K562 (cell line): ENCODE measurements around the gene LCP2. TPM values are rescaled to one million over a fixed set of nuclear protein-coding genes. Genes with fewer than 3 reads are reported as not detected.

ENCODE experiments used
- ATAC-seq: fragments of 200-7000 bp; cut with Tn5 transposase; 3 replicates; pipeline ENCODE4 v1.9.1; 2020; ENCODE audit warnings: moderate library complexity
- BruUV-seq: library from RNA; stranded (reverse); fragments of 400-500 nt; replicated peaks from 2 replicates; lab custom pipeline; 2021; lab: Mats Ljungman, UMichigan
- CTCF ChIA-PET: fragments of 300-600 bp; formaldehyde crosslinking; extraction: SDS; loops from one replicate; lab custom pipeline; 2021; ENCODE audit warnings: low intra/inter-chr PET ratio; lab: Yijun Ruan, JAX
- POLR2A ChIA-PET: fragments of 300-600, 350-650 bp; sonication (Branson Sonifier 250); formaldehyde crosslinking; extraction: SDS; loops from one replicate; lab custom pipeline; 2021; ENCODE audit warnings: antibody characterized with exemption, inconsistent platforms; lab: Yijun Ruan, JAX
- DNase-seq, 4 experiments: peaks; one replicate each; pipeline versions ENCODE4 v3.0.0 to v3.0.0-alpha.2; 2011 to 2018; ENCODE audit warnings: low spot score in 3 of 4, mixed read lengths in 3 of 4; ENCODE audit errors: extremely low read depth in 1 of 4
- FAIRE-seq: peaks from 2 replicates; lab custom pipeline; 2011; peaks lifted over from hg19 to GRCh38; lab: Jason Lieb, UNC
- H2AFZ ChIP-seq: 2 replicates; pipeline ENCODE4 v1.6.0; 2011; ENCODE audit warnings: low read depth, low read length, control low read depth, inconsistent platforms
- H3K27ac ChIP-seq: fragments of 200-600 bp; 3 replicates; pipeline ENCODE4 v1.8.0; 2011; ENCODE audit warnings: low read depth, mild to moderate bottlenecking, control low read depth, inconsistent platforms, low read length, moderate library complexity, mixed read lengths; ENCODE audit errors: extremely low read depth
- H3K27me3 ChIP-seq, 2 experiments: fragments of 300-600 bp in 1 of 2; 2 replicates in 1 of 2; 3 replicates in 1 of 2; pipeline versions ENCODE4 v1.6.0 to v1.8.0; 2011; ENCODE audit warnings: inconsistent platforms in 2 of 2, low read length in 2 of 2, mild to moderate bottlenecking in 1 of 2, mixed read lengths in 1 of 2, moderate library complexity in 1 of 2; ENCODE audit not compliant: control insufficient read depth in 2 of 2, insufficient read depth in 2 of 2
- H3K36me3 ChIP-seq: fragments of 300-600 bp; 3 replicates; pipeline ENCODE4 v1.8.0; 2011; ENCODE audit warnings: mild to moderate bottlenecking, low read length, inconsistent platforms; ENCODE audit not compliant: control insufficient read depth, insufficient read depth
- H3K4me1 ChIP-seq, 2 experiments: fragments of 200-600 bp in 1 of 2; replicated peaks in 1 of 2; 2 replicates in 1 of 2; 3 replicates in 1 of 2; pipeline versions ENCODE4 v1.5.1 to v1.8.0; 2011; ENCODE audit warnings: inconsistent platforms in 2 of 2, low read length in 2 of 2, mild to moderate bottlenecking in 1 of 2, mixed read lengths in 1 of 2, moderate library complexity in 1 of 2; ENCODE audit not compliant: control insufficient read depth in 2 of 2, insufficient read depth in 2 of 2
- H3K4me2 ChIP-seq: 2 replicates; pipeline ENCODE4 v1.6.1; 2011; ENCODE audit warnings: low read length, control low read depth, inconsistent platforms, mixed read lengths; ENCODE audit not compliant: insufficient read depth
- H3K4me3 ChIP-seq: fragments of 200-600 bp; sonication (generic), shearing (Covaris generic); 2 replicates; pipeline ENCODE4 v1.5.1; 2016; ENCODE audit warnings: control low read depth, inconsistent platforms
- H3K79me2 ChIP-seq: fragments of 200-600 bp; 3 replicates; pipeline ENCODE4 v1.8.0; 2011; ENCODE audit warnings: low read length, inconsistent platforms; ENCODE audit not compliant: control insufficient read depth, insufficient read depth
- H3K9ac ChIP-seq, 2 experiments: 2 replicates each; pipeline versions ENCODE4 v1.6.0 to v1.6.1; 2011; ENCODE audit warnings: low read depth in 2 of 2, low read length in 2 of 2, control low read depth in 1 of 2, inconsistent platforms in 1 of 2, mild to moderate bottlenecking in 1 of 2, mixed read lengths in 1 of 2; ENCODE audit not compliant: insufficient read depth in 1 of 2
- H3K9me1 ChIP-seq: one replicate; pipeline ENCODE4 v1.6.0; 2011; ENCODE audit warnings: inconsistent platforms, mild to moderate bottlenecking, low read length, moderate library complexity; ENCODE audit not compliant: control insufficient read depth, insufficient read depth
- H3K9me3 ChIP-seq: replicated peaks from 2 replicates; pipeline ENCODE4 v1.5.1; 2011; ENCODE audit warnings: low read depth, low read length, inconsistent platforms; ENCODE audit not compliant: control insufficient read depth, insufficient read depth
- H4K20me1 ChIP-seq: replicated peaks from 2 replicates; pipeline ENCODE4 v1.6.1; 2011; ENCODE audit warnings: low read length, inconsistent platforms, mixed read lengths; ENCODE audit not compliant: control insufficient read depth, insufficient read depth
- CC2D1A ChIP-seq: fragments of 450-650 bp; IDR thresholded peaks from 2 replicates; pipeline ENCODE4 v1.6.1; 2017; ENCODE audit warnings: mild to moderate bottlenecking
- NR2C1 ChIP-seq, 2 experiments: fragments of 450-650 bp; IDR thresholded peaks; 2 replicates each; pipeline ENCODE4 v1.6.1; 2017; ENCODE audit warnings: mild to moderate bottlenecking in 2 of 2, antibody characterized with exemption in 1 of 2, inconsistent platforms in 1 of 2, missing compliant biosample characterization in 1 of 2, missing genetic modification characterization in 1 of 2
- SNRNP70 ChIP-seq: fragments of 200-400 bp; formaldehyde crosslinking; optimal IDR thresholded peaks from 2 replicates; pipeline ENCODE3; 2017; ENCODE audit warnings: low read depth, low read length
- TAF7 ChIP-seq: fragments of 450-650 bp; IDR thresholded peaks from 2 replicates; pipeline ENCODE4 v1.6.1; 2016; ENCODE audit warnings: missing genetic modification characterization, missing compliant biosample characterization
- TEAD4 ChIP-seq, 2 experiments: sonication (generic) in 1 of 2; formaldehyde crosslinking in 1 of 2; IDR thresholded peaks; 2 replicates each; pipeline versions ENCODE4 v1.6.1 to v1.8.0; 2012 to 2022; ENCODE audit warnings: borderline replicate concordance in 1 of 2, inconsistent platforms in 1 of 2, low read length in 1 of 2, mild to moderate bottlenecking in 1 of 2, missing genetic modification reagents in 1 of 2
- ZC3H8 ChIP-seq: fragments of 450-650 bp; IDR thresholded peaks from 2 replicates; pipeline ENCODE4 v1.6.1; 2017
- ZNF143 ChIP-seq: sonication (generic); formaldehyde crosslinking; IDR thresholded peaks from 2 replicates; pipeline ENCODE4 v1.9.0; 2022; ENCODE audit warnings: mild to moderate bottlenecking, missing genetic modification reagents
- ZNF165 ChIP-seq: fragments of 250-450 bp; sonication (Bioruptor Pico); IDR thresholded peaks from 2 replicates; pipeline ENCODE4 v1.4.0; 2020; ENCODE audit warnings: borderline replicate concordance
- WGBS: fragments of 100-300 bp; shearing (Covaris generic); methylation state at CpG from one replicate; pipeline ENCODE4 v1.1.6; 2016; ENCODE audit warnings: low coverage, mixed read lengths; ENCODE audit not compliant: insufficient coverage; ENCODE audit errors: missing lambda C conversion rate; 5-methylcytosine and 5-hydroxymethylcytosine counted together
- in situ Hi-C: fragments of 300-500 bp; cut with MboI; formaldehyde crosslinking; loops from 4 replicates; pipeline ENCODE4 v1.15.0; 2018; ENCODE audit warnings: inconsistent platforms, mixed read lengths
- intact Hi-C: fragments of 100-400 bp; cut with micrococcal nuclease; formaldehyde crosslinking; loops from 2 replicates; pipeline ENCODE4 v1.14.2; 2022
- polyA plus RNA-seq, 8 experiments: library from polyadenylated mRNA; depleted of rRNA in 4 of 8; stranded (reverse) in 5 of 8; unstranded in 3 of 8; fragments of >200 nt; fragmentation: Nextera tagmentation in 2 of 8; fragmentation: Illumina TruSeq in 1 of 8; extraction: Ambion mirVana in 2 of 8; extraction: Trizol in 1 of 8; gene quantifications; 2 replicates each; pipeline versions ENCODE4 v1.2.1 to v1.2.3, GENCODE V29; 2011 to 2014; ENCODE audit warnings: inconsistent platforms in 1 of 8, missing spikeins in 1 of 8
- total RNA-seq, 7 experiments: library from RNA; depleted of rRNA in 6 of 7; stranded (reverse); fragments of >200 nt in 6 of 7; fragmentation: Illumina TruSeq in 2 of 7; extraction: Trizol in 2 of 7; gene quantifications; 2 replicates each; pipeline versions ENCODE4 v1.2.1 to v1.2.3, GENCODE V29; 2011 to 2021; ENCODE audit warnings: low replicate concordance in 1 of 7

LCP2 gene
- total and polyA plus RNA-seq, 9 of the 15 experiments (the other 6 are each of a cell fraction or from before 2014, with no cell fraction given), result 4.0 to 31.3 (median 14.6) TPM

- no peak overlapping the region for H2AFZ ChIP-seq
- POLR2A ChIA-PET, result no interaction called here
- no peaks in the 10 kb centered on the region for H3K27me3 ChIP-seq
- H3K9me3 ChIP-seq, result no peaks in the 10 kb centered on the region
- CTCF ChIA-PET, result no interaction called here
- H3K9me1 ChIP-seq, result no peaks in the 10 kb centered on the region
- BruUV-seq, result no TSS peak
- H3K4me1 ChIP-seq, result peaks cover 0 to 54% of the 10 kb centered on the region in 2 experiments; a peak in 4 of 5 replicates
- DNase-seq, result no peak
- in situ Hi-C loops, result no loop called here
- WGBS, result 50% methylated on average over 2 of the region's 2 CpGs
- H3K4me3 ChIP-seq, result no peak overlapping the region
- no peak overlapping the region for H3K27ac ChIP-seq
- H3K36me3 ChIP-seq, result no peaks in the 10 kb centered on the region
- intact Hi-C loops, result no loop called here
- ATAC-seq, result no peak
- TF ChIP-seq ZNF165 (CRISPR knock-in tag), result no peak
- no peak for TF ChIP-seq TAF7
- no peak for TF ChIP-seq ZNF143 (CRISPR knock-in tag)
- no peak for TF ChIP-seq SNRNP70
- no peak for TF ChIP-seq TEAD4 (IDR thresholded peaks at IDR 0.05; ENCODE audit: low read length)
- TF ChIP-seq TEAD4 (CRISPR knock-in tag; IDR thresholded peaks at IDR 0.05; ENCODE audit: borderline replicate concordance), result no peak
- no peak for TF ChIP-seq CC2D1A
- TF ChIP-seq NR2C1 (IDR thresholded peaks at IDR 0.05), result no peak
- TF ChIP-seq NR2C1 (tag; IDR thresholded peaks at IDR 0.05), result no peak
- TF ChIP-seq ZC3H8, result no peak
- no peak overlapping the region for H3K4me2 ChIP-seq
- H3K79me2 ChIP-seq, result no peaks in the 10 kb centered on the region
- H3K9ac ChIP-seq, result no peak overlapping the region
- FAIRE-seq, result no peak
- no peaks in the 10 kb centered on the region for H4K20me1 ChIP-seq
Observed at GRCh38 chr5:170308686-170309085, 11.1 kb upstream of the LCP2 start.
